Activated T-helper 2 cell treated with anti-CD3 and anti-CD28 coated beads, Interferon-gamma antibody, Interleukin-2, Interleukin-4, amounts not matched to agents 10 μg/mL and 5 μg/mL and 100 μg/mL, durations not matched to agents 14 hours and 24 hours and 36 hours (primary cell): ENCODE measurements around the gene PLAGL1. TPM values are rescaled to one million over a fixed set of nuclear protein-coding genes. Genes with fewer than 3 reads are reported as not detected.

Experiments
- DNase-seq: peaks from one replicate; pipeline ENCODE4 v3.0.0; 2021; ENCODE audit warnings: low spot score
- H3K27ac Mint-ChIP-seq: one replicate; pipeline ENCODE4 v1.8.0; 2021; ENCODE audit warnings: mixed read lengths
- H3K27me3 Mint-ChIP-seq: one replicate; pipeline ENCODE4 v1.8.0; 2021; ENCODE audit warnings: low read depth, mixed read lengths
- H3K36me3 Mint-ChIP-seq: one replicate; pipeline ENCODE4 v1.8.0; 2021; ENCODE audit warnings: low read depth, mixed read lengths
- H3K4me1 Mint-ChIP-seq: one replicate; pipeline ENCODE4 v1.8.0; 2021; ENCODE audit warnings: low read depth, mixed read lengths
- H3K4me3 Mint-ChIP-seq: one replicate; pipeline ENCODE4 v1.8.0; 2021; ENCODE audit warnings: low read depth, mild to moderate bottlenecking, moderate library complexity, mixed read lengths
- H3K9me3 Mint-ChIP-seq: one replicate; pipeline ENCODE4 v1.8.0; 2021; ENCODE audit warnings: mixed read lengths
- intact Hi-C: fragments of 100-400 bp; cut with micrococcal nuclease; formaldehyde crosslinking; loops from one replicate; pipeline ENCODE4 v1.15.1; 2023
- total RNA-seq: library from RNA; stranded (reverse); gene quantifications from 2 replicates; pipeline ENCODE4 v1.2.3, GENCODE V29; 2022

Gene PLAGL1
- total RNA-seq, 1 donor from 2014 or later = 15.7 TPM

- no peak overlapping the region for H3K27ac Mint-ChIP-seq
- DNase-seq = no peak
- H3K27me3 Mint-ChIP-seq = peaks cover 24% of the 10 kb centered on the region
- intact Hi-C loops = no loop called here
- H3K9me3 Mint-ChIP-seq = peaks cover 9% of the 10 kb centered on the region
- no peak overlapping the region for H3K4me3 Mint-ChIP-seq
- no peaks in the 10 kb centered on the region for H3K4me1 Mint-ChIP-seq
- no peaks in the 10 kb centered on the region for H3K36me3 Mint-ChIP-seq
These were observed 9.4 kb downstream of the PLAGL1 start for GRCh38 chr6:143998686-143999085.

- H3K36me3 Mint-ChIP-seq = no peaks in the 10 kb centered on the region
- no peak for DNase-seq
- intact Hi-C loops = no loop called here
- peaks cover 11% of the 10 kb centered on the region for H3K27me3 Mint-ChIP-seq
- no peaks in the 10 kb centered on the region for H3K9me3 Mint-ChIP-seq
- H3K27ac Mint-ChIP-seq = no peak overlapping the region
- no peak overlapping the region for H3K4me3 Mint-ChIP-seq
- H3K4me1 Mint-ChIP-seq = no peaks in the 10 kb centered on the region
These were observed 14.0 kb downstream of the PLAGL1 start for GRCh38 chr6:143993965-143994646.

- no peaks in the 10 kb centered on the region for H3K4me1 Mint-ChIP-seq
- no peak overlapping the region for H3K4me3 Mint-ChIP-seq
- H3K27ac Mint-ChIP-seq = no peak overlapping the region
- H3K9me3 Mint-ChIP-seq = no peaks in the 10 kb centered on the region
- no peak for DNase-seq
- no peaks in the 10 kb centered on the region for H3K36me3 Mint-ChIP-seq
- intact Hi-C loops = no loop called here
- H3K27me3 Mint-ChIP-seq = peaks cover 3% of the 10 kb centered on the region
These were observed 15.8 kb downstream of the PLAGL1 start for GRCh38 chr6:143992285-143992684.

GRCh38 chr6:143986463-143987065 is 21.5 kb downstream of the PLAGL1 start:
- H3K27me3 Mint-ChIP-seq = peaks cover 3% of the 10 kb centered on the region
- no peak for DNase-seq
- no peaks in the 10 kb centered on the region for H3K9me3 Mint-ChIP-seq
- H3K36me3 Mint-ChIP-seq = no peaks in the 10 kb centered on the region
- H3K27ac Mint-ChIP-seq = no peak overlapping the region
- H3K4me1 Mint-ChIP-seq = no peaks in the 10 kb centered on the region
- intact Hi-C loops = no loop called here
- H3K4me3 Mint-ChIP-seq = no peak overlapping the region

GRCh38 chr6:143984666-143985065 is 23.4 kb downstream of the PLAGL1 start:
- H3K9me3 Mint-ChIP-seq = no peaks in the 10 kb centered on the region
- peaks cover 6% of the 10 kb centered on the region for H3K27me3 Mint-ChIP-seq
- DNase-seq = no peak
- no peaks in the 10 kb centered on the region for H3K4me1 Mint-ChIP-seq
- intact Hi-C loops = no loop called here
- H3K4me3 Mint-ChIP-seq = no peak overlapping the region
- H3K36me3 Mint-ChIP-seq = no peaks in the 10 kb centered on the region
- H3K27ac Mint-ChIP-seq = no peak overlapping the region

- H3K9me3 Mint-ChIP-seq = no peaks in the 10 kb centered on the region
- no peak overlapping the region for H3K4me3 Mint-ChIP-seq
- no peaks in the 10 kb centered on the region for H3K4me1 Mint-ChIP-seq
- intact Hi-C loops = no loop called here
- H3K27ac Mint-ChIP-seq = no peak overlapping the region
- no peak for DNase-seq
- H3K36me3 Mint-ChIP-seq = no peaks in the 10 kb centered on the region
- peaks cover 6% of the 10 kb centered on the region for H3K27me3 Mint-ChIP-seq
These were observed 25.1 kb downstream of the PLAGL1 start for GRCh38 chr6:143982968-143983367.

- no peak for DNase-seq
- H3K27ac Mint-ChIP-seq = no peak overlapping the region
- H3K4me1 Mint-ChIP-seq = peaks cover 5% of the 10 kb centered on the region
- H3K27me3 Mint-ChIP-seq = peaks cover 7% of the 10 kb centered on the region
- H3K9me3 Mint-ChIP-seq = no peaks in the 10 kb centered on the region
- intact Hi-C loops = no loop called here
- no peaks in the 10 kb centered on the region for H3K36me3 Mint-ChIP-seq
- no peak overlapping the region for H3K4me3 Mint-ChIP-seq
These were observed 27.1 kb downstream of the PLAGL1 start for GRCh38 chr6:143980921-143981320.

- no peaks in the 10 kb centered on the region for H3K36me3 Mint-ChIP-seq
- no peak for DNase-seq
- no peak overlapping the region for H3K4me3 Mint-ChIP-seq
- peaks cover 15% of the 10 kb centered on the region for H3K27me3 Mint-ChIP-seq
- intact Hi-C loops = no loop called here
- no peak overlapping the region for H3K27ac Mint-ChIP-seq
- no peaks in the 10 kb centered on the region for H3K9me3 Mint-ChIP-seq
- H3K4me1 Mint-ChIP-seq = peaks cover 5% of the 10 kb centered on the region
These were observed 31.2 kb downstream of the PLAGL1 start for GRCh38 chr6:143976806-143977349.

GRCh38 chr6:143974089-143974488 is 34.0 kb downstream of the PLAGL1 start:
- intact Hi-C loops = no loop called here
- Mint-ChIP-seq H3K36me3 (no peaks in the 10 kb centered on the region), H3K27me3 (peaks cover 21% of the 10 kb centered on the region), H3K9me3 (no peaks in the 10 kb centered on the region), H3K4me1 (peaks cover 5% of the 10 kb centered on the region), H3K4me3 (no peak overlapping the region), H3K27ac (no peak overlapping the region)
- no peak for DNase-seq

- H3K4me3 Mint-ChIP-seq = no peak overlapping the region
- intact Hi-C loops = no loop called here
- peaks cover 21% of the 10 kb centered on the region for H3K27me3 Mint-ChIP-seq
- peaks cover 5% of the 10 kb centered on the region for H3K4me1 Mint-ChIP-seq
- H3K9me3 Mint-ChIP-seq = no peaks in the 10 kb centered on the region
- DNase-seq = no peak
- H3K36me3 Mint-ChIP-seq = no peaks in the 10 kb centered on the region
- no peak overlapping the region for H3K27ac Mint-ChIP-seq
These were observed 34.7 kb downstream of the PLAGL1 start for GRCh38 chr6:143973097-143973966.

- DNase-seq = no peak
- Mint-ChIP-seq H3K27me3 (peaks cover 18% of the 10 kb centered on the region), H3K36me3 (no peaks in the 10 kb centered on the region), H3K9me3 (no peaks in the 10 kb centered on the region), H3K4me1 (peaks cover under 1% of the 10 kb centered on the region), H3K27ac (no peak overlapping the region), H3K4me3 (no peak overlapping the region)
- intact Hi-C loops = no loop called here
These were observed 36.4 kb downstream of the PLAGL1 start for GRCh38 chr6:143971482-143972205.

GRCh38 chr6:143970456-143971218 is 37.4 kb downstream of the PLAGL1 start:
- H3K4me1 Mint-ChIP-seq = peaks cover 2% of the 10 kb centered on the region
- no peaks in the 10 kb centered on the region for H3K9me3 Mint-ChIP-seq
- peaks cover 18% of the 10 kb centered on the region for H3K27me3 Mint-ChIP-seq
- intact Hi-C loops = no loop called here
- no peak for DNase-seq
- no peak overlapping the region for H3K27ac Mint-ChIP-seq
- H3K36me3 Mint-ChIP-seq = no peaks in the 10 kb centered on the region
- H3K4me3 Mint-ChIP-seq = no peak overlapping the region
